A549 (cell line): Measurements from ENCODE around the gene RRAS2.
A peak's percentile ranks its signal among the peaks of the same experiment; 100 is the strongest.

Source experiments
- CTCF ChIP-seq: fragments of >200 bp; sonication (Bioruptor Twin); formaldehyde crosslinking; IDR thresholded peaks from 3 replicates; pipeline ENCODE4 v1.5.1; 2016
- ESRRA ChIP-seq: fragments of 150-350 bp; IDR thresholded peaks from 2 replicates; pipeline ENCODE4 v1.6.1; 2014; ENCODE audit warnings: mild to moderate bottlenecking, low read length, borderline replicate concordance
- HOXB5 ChIP-seq: fragments of 250-450 bp; sonication (Bioruptor Pico); IDR thresholded peaks from 2 replicates; pipeline ENCODE4 v1.5.0; 2020; ENCODE audit warnings: mild to moderate bottlenecking, moderate library complexity
- POLR2A ChIP-seq: IDR thresholded peaks from 2 replicates; pipeline ENCODE4 v1.6.1; 2012; ENCODE audit warnings: mild to moderate bottlenecking, low read length
- SMC3 ChIP-seq: fragments of >200 bp; sonication (Bioruptor Twin); formaldehyde crosslinking; IDR thresholded peaks from 3 replicates; pipeline ENCODE4 v1.6.1; 2018; ENCODE audit warnings: inconsistent platforms

- TF ChIP-seq CTCF (peak; percentile 39), HOXB5 (CRISPR knock-in tag) (no peak), SMC3 (no peak), POLR2A (no peak), ESRRA (no peak)
These were observed 126.3 kb downstream of the RRAS2 start for GRCh38 chr11:14232652-14233051.
